Peyer's patch (tissue), 4 donors: Measurements from ENCODE around the gene TSPAN14. TPM values are rescaled to one million over a fixed set of nuclear protein-coding genes. Genes with fewer than 3 reads are reported as not detected.
"Not testable (repeated sequence)": the region's sequence is repeated elsewhere in the genome, so short reads cannot be mapped to it uniquely, and the experiment has no call there.

Experiments
- DNase-seq, 3 donors: peaks; one replicate each; pipeline ENCODE4 v3.0.0-alpha.2; 2017 to 2019
- H3K27ac ChIP-seq, 4 donors: fragments of 200-600 bp; sonication (generic); one replicate each; pipeline ENCODE4 v1.5.1; 2016 to 2019
- H3K27me3 ChIP-seq, 2 donors: fragments of 200-600 bp; sonication (generic); one replicate each; pipeline ENCODE4 v1.5.1; 2019
- H3K36me3 ChIP-seq, 3 donors: fragments of 200-600 bp; sonication (generic); one replicate each; pipeline ENCODE4 v1.5.1; 2016 to 2019
- H3K4me1 ChIP-seq, 4 donors: fragments of 200-600 bp; sonication (generic); one replicate each; pipeline ENCODE4 v1.5.1; 2016 to 2019
- H3K4me3 ChIP-seq, 4 donors: fragments of 200-600 bp; sonication (generic); 1 replicate in 3 of 4; 2 replicates in 1 of 4; pipeline ENCODE4 v1.5.1; 2016 to 2019; ENCODE audit warnings: mild to moderate bottlenecking in 1 of 4
- H3K9me3 ChIP-seq, 4 donors: fragments of 200-600 bp; sonication (generic); one replicate each; pipeline ENCODE4 v1.5.1; 2016 to 2019; ENCODE audit warnings: mild to moderate bottlenecking in 1 of 4
- POLR2A ChIP-seq, 2 donors: fragments of 450-650 bp; IDR thresholded peaks; one replicate each; pipeline ENCODE4 v1.5.1; 2017; ENCODE audit warnings: antibody characterized with exemption in 2 of 2, mild to moderate bottlenecking in 2 of 2, moderate library complexity in 2 of 2
- total RNA-seq, 4 donors: library from RNA; depleted of rRNA; stranded (reverse); fragments of >200 nt; gene quantifications; one replicate each; pipeline ENCODE4 v1.1.0, GENCODE V29; 2016
- TF ChIP-seq, protein P1 (sequence below), 6 experiments: fragments of 450-650 bp in 4 of 6; fragments of 200-600 bp in 2 of 6; sonication (generic) in 1 of 6; IDR thresholded peaks; one replicate each; pipeline ENCODE4 v1.5.1; 2017 to 2019; ENCODE audit warnings: antibody characterized with exemption in 6 of 6, mild to moderate bottlenecking in 3 of 6, moderate library complexity in 1 of 6

The TSPAN14 gene
- total RNA-seq, 4 donors from 2014 or later = 51.2 to 72.0 (median 68.0) TPM

DNA sequence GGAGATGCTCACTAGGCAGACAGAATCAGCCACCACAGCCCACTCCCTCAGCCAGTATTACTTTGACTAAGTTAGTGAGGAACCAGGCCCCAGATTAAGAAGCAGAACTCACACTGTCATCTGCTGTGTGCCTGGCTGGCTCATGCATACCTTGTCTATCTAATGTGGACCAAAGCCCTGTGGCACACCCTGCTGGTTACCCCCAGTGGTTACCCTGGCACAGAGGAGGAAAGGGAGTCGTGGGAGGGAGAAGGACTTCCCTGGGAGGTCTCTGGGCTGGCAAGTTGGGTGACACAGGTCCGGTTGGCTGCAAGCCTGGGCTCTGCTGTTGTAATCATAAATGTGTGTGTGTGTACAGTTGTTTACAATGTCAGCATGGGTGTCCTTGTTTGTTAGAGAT, 76.1 kb downstream of the TSPAN14 start:
- Histone ChIP-seq H3K27me3 (no peaks in the 10 kb centered on the region), H3K4me1 (peaks cover 0 to 7% (median 0%) of the 10 kb centered on the region in 4 donors), H3K9me3 (no peaks in the 10 kb centered on the region), H3K27ac (peak overlapping the region in 2 of 4 donors; percentile 12 to 29), H3K36me3 (no peaks in the 10 kb centered on the region), H3K4me3 (no peak overlapping the region)
- TF ChIP-seq POLR2A (IDR thresholded peaks at IDR 0.05) = no peak
- TF ChIP-seq, protein P1, sequence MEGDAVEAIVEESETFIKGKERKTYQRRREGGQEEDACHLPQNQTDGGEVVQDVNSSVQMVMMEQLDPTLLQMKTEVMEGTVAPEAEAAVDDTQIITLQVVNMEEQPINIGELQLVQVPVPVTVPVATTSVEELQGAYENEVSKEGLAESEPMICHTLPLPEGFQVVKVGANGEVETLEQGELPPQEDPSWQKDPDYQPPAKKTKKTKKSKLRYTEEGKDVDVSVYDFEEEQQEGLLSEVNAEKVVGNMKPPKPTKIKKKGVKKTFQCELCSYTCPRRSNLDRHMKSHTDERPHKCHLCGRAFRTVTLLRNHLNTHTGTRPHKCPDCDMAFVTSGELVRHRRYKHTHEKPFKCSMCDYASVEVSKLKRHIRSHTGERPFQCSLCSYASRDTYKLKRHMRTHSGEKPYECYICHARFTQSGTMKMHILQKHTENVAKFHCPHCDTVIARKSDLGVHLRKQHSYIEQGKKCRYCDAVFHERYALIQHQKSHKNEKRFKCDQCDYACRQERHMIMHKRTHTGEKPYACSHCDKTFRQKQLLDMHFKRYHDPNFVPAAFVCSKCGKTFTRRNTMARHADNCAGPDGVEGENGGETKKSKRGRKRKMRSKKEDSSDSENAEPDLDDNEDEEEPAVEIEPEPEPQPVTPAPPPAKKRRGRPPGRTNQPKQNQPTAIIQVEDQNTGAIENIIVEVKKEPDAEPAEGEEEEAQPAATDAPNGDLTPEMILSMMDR (IDR thresholded peaks at IDR 0.05) = peak in 3 of 6 experiments; percentile 19 to 32 (median 19)
- DNase-seq = peak in 1 of 3 donors; percentile 50

- peak overlapping the region in 1 of 4 donors; percentile 29 for H3K27ac ChIP-seq
- no peak overlapping the region for H3K4me3 ChIP-seq
- peaks cover 0 to 7% (median 0%) of the 10 kb centered on the region in 4 donors for H3K4me1 ChIP-seq
- no peak for TF ChIP-seq POLR2A (IDR thresholded peaks at IDR 0.05)
- TF ChIP-seq, protein P1 (IDR thresholded peaks at IDR 0.05) = no peak
- no peaks in the 10 kb centered on the region for H3K27me3 ChIP-seq
- H3K9me3 ChIP-seq = no peaks in the 10 kb centered on the region
- no peak for DNase-seq
- H3K36me3 ChIP-seq = no peaks in the 10 kb centered on the region
Measured at GRCh38 chr10:80530816-80531215, 76.7 kb downstream of the TSPAN14 start.

DNA sequence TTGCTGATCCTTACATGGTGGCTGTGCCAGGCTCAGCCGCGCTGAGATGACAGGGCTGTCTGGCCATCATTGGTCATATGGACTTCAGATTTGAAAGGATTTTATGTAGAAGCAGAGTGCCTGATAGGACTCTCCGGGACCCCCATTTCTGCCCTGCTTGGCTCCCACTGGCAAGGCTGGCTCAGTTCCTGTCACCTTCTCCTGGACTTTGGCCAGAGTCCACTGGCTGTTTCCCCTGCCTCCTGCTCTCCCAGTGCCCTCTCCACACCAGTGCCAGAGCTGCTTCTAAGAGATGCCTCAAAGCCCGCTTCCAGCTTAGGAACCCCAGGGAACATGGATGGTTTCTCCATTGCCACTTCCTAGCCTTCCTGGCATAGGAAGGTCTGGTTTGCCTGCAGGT, 78.5 kb downstream of the TSPAN14 start:
- TF ChIP-seq, protein P1 (IDR thresholded peaks at IDR 0.05) = no peak
- no peak for TF ChIP-seq POLR2A (IDR thresholded peaks at IDR 0.05)
- peak in 1 of 3 donors; percentile 37 for DNase-seq
- H3K4me3 ChIP-seq = no peak overlapping the region
- H3K9me3 ChIP-seq = no peaks in the 10 kb centered on the region
- H3K27me3 ChIP-seq = no peaks in the 10 kb centered on the region
- no peaks in the 10 kb centered on the region for H3K36me3 ChIP-seq
- H3K4me1 ChIP-seq = peaks cover 0 to 13% (median 0%) of the 10 kb centered on the region in 4 donors
- no peak overlapping the region for H3K27ac ChIP-seq

GRCh38 chr10:80534059-80534458, 79.9 kb downstream of the TSPAN14 start:
- not testable (repeated sequence) for H3K36me3 ChIP-seq, H3K4me3 ChIP-seq, H3K9me3 ChIP-seq, H3K27ac ChIP-seq, H3K27me3 ChIP-seq
- peak in 1 of 3 donors; percentile 33 for DNase-seq
- H3K4me1 ChIP-seq = peaks cover 0 to 13% (median 0%) of the 10 kb centered on the region in 4 donors

- H3K27me3 ChIP-seq, H3K27ac ChIP-seq, H3K36me3 ChIP-seq, H3K9me3 ChIP-seq, H3K4me3 ChIP-seq: not testable (repeated sequence)
- peak in 1 of 3 donors; percentile 4 for DNase-seq
- peaks cover 0 to 13% (median 0%) of the 10 kb centered on the region in 4 donors for H3K4me1 ChIP-seq
Measured at GRCh38 chr10:80534646-80535045, 80.5 kb downstream of the TSPAN14 start.

- Histone ChIP-seq H3K4me3 (peak overlapping the region; percentile 42 to 67 (median 50)), H3K27ac (peak overlapping the region; percentile 43 to 77 (median 68)), H3K9me3 (no peaks in the 10 kb centered on the region), H3K4me1 (peaks cover 0 to 7% (median 0%) of the 10 kb centered on the region in 4 donors), H3K36me3 (no peaks in the 10 kb centered on the region), H3K27me3 (no peaks in the 10 kb centered on the region)
- TF ChIP-seq POLR2A (IDR thresholded peaks at IDR 0.05) = peak; percentile 27 to 36
- TF ChIP-seq, protein P1 (IDR thresholded peaks at IDR 0.05) = peak; percentile 29 to 87 (median 78)
- peak; percentile 76 to 91 (median 88) for DNase-seq
Measured at GRCh38 chr10:80535671-80536360, 81.7 kb downstream of the TSPAN14 start.
